ENCODE measurements around the gene SMIM31. TPM values are rescaled to one million over a fixed set of nuclear protein-coding genes. Genes with fewer than 3 reads are reported as not detected.

The SMIM31 gene
- total RNA-seq, 1 experiment from 2014 or later, result not detected

GRCh38 chr4:164755432-164755831 lies 1.5 kb downstream of the SMIM31 start:
- ChIA-PET POLR2A (ENCODE audit: unreplicated experiment) (no interaction called here), CTCF (no interaction called here)
- DNase-seq, result no peak
- Histone ChIP-seq H3K9me2 (ENCODE audit: insufficient read depth) (no peaks in the 10 kb centered on the region), H3K36me3 (ENCODE audit: low read depth) (no peaks in the 10 kb centered on the region), H3K4me1 (replicated peaks; ENCODE audit: insufficient read depth) (no peaks in the 10 kb centered on the region), H3F3A (ENCODE audit: insufficient read depth, low read depth) (no peaks in the 10 kb centered on the region), H3K9me3 (ENCODE audit: insufficient read depth, low read depth) (no peaks in the 10 kb centered on the region), H3K27ac (no peak overlapping the region), H3K27me3 (ENCODE audit: insufficient read depth, low read depth) (no peaks in the 10 kb centered on the region), H3K4me3 (no peak overlapping the region), H2AFZ (no peak overlapping the region), H3K79me2 (ENCODE audit: low read depth) (no peaks in the 10 kb centered on the region), H4K20me1 (ENCODE audit: insufficient read depth) (no peaks in the 10 kb centered on the region), H3K4me2 (no peak overlapping the region)
- no TSS peak for BruUV-seq (replicated peaks)
- intact Hi-C loops (cut with micrococcal nuclease; ENCODE audit: unreplicated experiment), result no loop called here
- TF ChIP-seq CTCF (conservative IDR thresholded peaks at IDR 0.05) (no peak), EZH2 (IDR thresholded peaks at IDR 0.05; ENCODE audit: low read depth) (no peak)

- POLR2A ChIA-PET (ENCODE audit: unreplicated experiment), result no interaction called here
- no peak overlapping the region for H3K27ac ChIP-seq
- H3K4me1 ChIP-seq (replicated peaks; ENCODE audit: insufficient read depth), result no peaks in the 10 kb centered on the region
- H3K36me3 ChIP-seq (ENCODE audit: low read depth), result no peaks in the 10 kb centered on the region
- H3K9me3 ChIP-seq (ENCODE audit: insufficient read depth, low read depth), result no peaks in the 10 kb centered on the region
- H3F3A ChIP-seq (ENCODE audit: insufficient read depth, low read depth), result no peaks in the 10 kb centered on the region
- intact Hi-C loops (cut with micrococcal nuclease; ENCODE audit: unreplicated experiment), result no loop called here
- no peak overlapping the region for H2AFZ ChIP-seq
- H3K4me3 ChIP-seq, result no peak overlapping the region
- H3K4me2 ChIP-seq, result no peak overlapping the region
- BruUV-seq (replicated peaks), result no TSS peak
- H3K79me2 ChIP-seq (ENCODE audit: low read depth), result no peaks in the 10 kb centered on the region
- TF ChIP-seq EZH2 (IDR thresholded peaks at IDR 0.05; ENCODE audit: low read depth), result no peak
- H3K27me3 ChIP-seq (ENCODE audit: insufficient read depth, low read depth), result no peaks in the 10 kb centered on the region
- no peaks in the 10 kb centered on the region for H3K9me2 ChIP-seq (ENCODE audit: insufficient read depth)
- CTCF ChIA-PET, result no interaction called here
- no peak for DNase-seq
- no peaks in the 10 kb centered on the region for H4K20me1 ChIP-seq (ENCODE audit: insufficient read depth)
Observed at GRCh38 chr4:164756686-164757085, 2.8 kb downstream of the SMIM31 start.

GRCh38 chr4:164761241-164761640 lies 7.3 kb downstream of the SMIM31 start:
- TF ChIP-seq CTCF (conservative IDR thresholded peaks at IDR 0.05) (no peak), EZH2 (IDR thresholded peaks at IDR 0.05; ENCODE audit: low read depth) (no peak)
- Histone ChIP-seq H3K36me3 (ENCODE audit: low read depth) (no peaks in the 10 kb centered on the region), H3K27me3 (ENCODE audit: insufficient read depth, low read depth) (no peaks in the 10 kb centered on the region), H3K9me3 (ENCODE audit: insufficient read depth, low read depth) (no peaks in the 10 kb centered on the region), H3K4me2 (no peak overlapping the region), H3K79me2 (ENCODE audit: low read depth) (no peaks in the 10 kb centered on the region), H2AFZ (no peak overlapping the region), H3K4me1 (replicated peaks; ENCODE audit: insufficient read depth) (no peaks in the 10 kb centered on the region), H4K20me1 (ENCODE audit: insufficient read depth) (no peaks in the 10 kb centered on the region), H3K27ac (no peak overlapping the region), H3F3A (ENCODE audit: insufficient read depth, low read depth) (no peaks in the 10 kb centered on the region), H3K9me2 (ENCODE audit: insufficient read depth) (no peaks in the 10 kb centered on the region), H3K4me3 (no peak overlapping the region)
- intact Hi-C loops (cut with micrococcal nuclease; ENCODE audit: unreplicated experiment), result no loop called here
- ChIA-PET POLR2A (ENCODE audit: unreplicated experiment) (no interaction called here), CTCF (no interaction called here)
- DNase-seq, result no peak
- BruUV-seq (replicated peaks), result no TSS peak

- Histone ChIP-seq H3K9me2 (ENCODE audit: insufficient read depth) (no peaks in the 10 kb centered on the region), H3K4me3 (no peak overlapping the region), H3K27me3 (ENCODE audit: insufficient read depth, low read depth) (no peaks in the 10 kb centered on the region), H3K79me2 (ENCODE audit: low read depth) (no peaks in the 10 kb centered on the region), H4K20me1 (ENCODE audit: insufficient read depth) (no peaks in the 10 kb centered on the region), H3K4me2 (no peak overlapping the region), H3K9me3 (ENCODE audit: insufficient read depth, low read depth) (no peaks in the 10 kb centered on the region), H3K4me1 (replicated peaks; ENCODE audit: insufficient read depth) (no peaks in the 10 kb centered on the region), H3K27ac (no peak overlapping the region), H3K36me3 (ENCODE audit: low read depth) (no peaks in the 10 kb centered on the region), H3F3A (ENCODE audit: insufficient read depth, low read depth) (no peaks in the 10 kb centered on the region), H2AFZ (no peak overlapping the region)
- intact Hi-C loops (cut with micrococcal nuclease; ENCODE audit: unreplicated experiment), result no loop called here
- POLR2A ChIA-PET (ENCODE audit: unreplicated experiment), result interaction anchor here (0.6 kb wide), 1 partner anchor 297 kb away, joined by 3 read pairs; no protein-coding TSS in a partner anchor
- BruUV-seq (replicated peaks), result no TSS peak
- TF ChIP-seq CTCF (conservative IDR thresholded peaks at IDR 0.05) (no peak), EZH2 (IDR thresholded peaks at IDR 0.05; ENCODE audit: low read depth) (no peak)
- CTCF ChIA-PET, result no interaction called here
- no peak for DNase-seq
Observed at GRCh38 chr4:164761746-164762275, 7.9 kb downstream of the SMIM31 start.
